Measurements from ENCODE around the gene MIER1. TPM values are rescaled to one million over a fixed set of nuclear protein-coding genes. Genes with fewer than 3 reads are reported as not detected.

The MIER1 gene
- total RNA-seq, 1 donor = 52.2 TPM

DNA sequence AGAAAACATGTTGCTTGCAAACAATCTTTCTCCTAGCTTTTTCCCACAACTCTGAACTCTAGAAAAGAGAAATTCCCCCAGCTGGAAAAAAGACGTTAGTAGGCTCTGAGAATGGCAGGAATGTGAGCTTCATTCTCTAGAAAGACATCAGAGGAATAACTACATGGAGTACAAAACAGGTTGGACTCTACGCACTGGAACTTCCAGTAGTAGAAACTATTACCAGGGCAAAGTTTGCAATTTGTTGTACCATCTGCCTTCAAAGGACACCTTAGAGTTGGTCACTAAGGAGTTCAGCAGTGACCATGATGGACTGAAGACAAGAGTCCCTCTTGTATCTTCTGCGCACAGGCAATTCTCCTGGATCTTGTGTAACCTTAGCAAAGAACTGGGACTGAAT is 68.3 kb downstream of the MIER1 start:
- no peak for DNase-seq (ENCODE audit: low read depth)
- no peak overlapping the region for H3K4me3 ChIP-seq (ENCODE audit: low read depth, low read length)
- TF ChIP-seq, protein P1, sequence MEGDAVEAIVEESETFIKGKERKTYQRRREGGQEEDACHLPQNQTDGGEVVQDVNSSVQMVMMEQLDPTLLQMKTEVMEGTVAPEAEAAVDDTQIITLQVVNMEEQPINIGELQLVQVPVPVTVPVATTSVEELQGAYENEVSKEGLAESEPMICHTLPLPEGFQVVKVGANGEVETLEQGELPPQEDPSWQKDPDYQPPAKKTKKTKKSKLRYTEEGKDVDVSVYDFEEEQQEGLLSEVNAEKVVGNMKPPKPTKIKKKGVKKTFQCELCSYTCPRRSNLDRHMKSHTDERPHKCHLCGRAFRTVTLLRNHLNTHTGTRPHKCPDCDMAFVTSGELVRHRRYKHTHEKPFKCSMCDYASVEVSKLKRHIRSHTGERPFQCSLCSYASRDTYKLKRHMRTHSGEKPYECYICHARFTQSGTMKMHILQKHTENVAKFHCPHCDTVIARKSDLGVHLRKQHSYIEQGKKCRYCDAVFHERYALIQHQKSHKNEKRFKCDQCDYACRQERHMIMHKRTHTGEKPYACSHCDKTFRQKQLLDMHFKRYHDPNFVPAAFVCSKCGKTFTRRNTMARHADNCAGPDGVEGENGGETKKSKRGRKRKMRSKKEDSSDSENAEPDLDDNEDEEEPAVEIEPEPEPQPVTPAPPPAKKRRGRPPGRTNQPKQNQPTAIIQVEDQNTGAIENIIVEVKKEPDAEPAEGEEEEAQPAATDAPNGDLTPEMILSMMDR (IDR thresholded peaks at IDR 0.05; ENCODE audit: insufficient read depth, low read depth, low read length) = no peak

- TF ChIP-seq, protein P1 (IDR thresholded peaks at IDR 0.05; ENCODE audit: insufficient read depth, low read depth, low read length) = peak; percentile 88
- peak; percentile 76 for DNase-seq (ENCODE audit: low read depth)
Measured at GRCh38 chr1:66996018-66996682, 71.4 kb downstream of the MIER1 start.

GRCh38 chr1:66998972-66999371 is 74.2 kb downstream of the MIER1 start:
- TF ChIP-seq, protein P1 (IDR thresholded peaks at IDR 0.05; ENCODE audit: insufficient read depth, low read depth, low read length) = no peak
- H3K4me3 ChIP-seq (ENCODE audit: low read depth, low read length) = no peak overlapping the region
- DNase-seq (ENCODE audit: low read depth) = no peak

More at GRCh38 chr1:66996018-66996682, 71.4 kb downstream of the MIER1 start:
- no peak overlapping the region for H3K4me3 ChIP-seq (ENCODE audit: low read depth, low read length)

- no peak overlapping the region for H3K4me3 ChIP-seq (ENCODE audit: low read depth, low read length)
- TF ChIP-seq, protein P1 (IDR thresholded peaks at IDR 0.05; ENCODE audit: insufficient read depth, low read depth, low read length) = no peak
- peak; percentile 49 for DNase-seq (ENCODE audit: low read depth)
Measured at GRCh38 chr1:66999640-67000400, 75.0 kb downstream of the MIER1 start.

DNA sequence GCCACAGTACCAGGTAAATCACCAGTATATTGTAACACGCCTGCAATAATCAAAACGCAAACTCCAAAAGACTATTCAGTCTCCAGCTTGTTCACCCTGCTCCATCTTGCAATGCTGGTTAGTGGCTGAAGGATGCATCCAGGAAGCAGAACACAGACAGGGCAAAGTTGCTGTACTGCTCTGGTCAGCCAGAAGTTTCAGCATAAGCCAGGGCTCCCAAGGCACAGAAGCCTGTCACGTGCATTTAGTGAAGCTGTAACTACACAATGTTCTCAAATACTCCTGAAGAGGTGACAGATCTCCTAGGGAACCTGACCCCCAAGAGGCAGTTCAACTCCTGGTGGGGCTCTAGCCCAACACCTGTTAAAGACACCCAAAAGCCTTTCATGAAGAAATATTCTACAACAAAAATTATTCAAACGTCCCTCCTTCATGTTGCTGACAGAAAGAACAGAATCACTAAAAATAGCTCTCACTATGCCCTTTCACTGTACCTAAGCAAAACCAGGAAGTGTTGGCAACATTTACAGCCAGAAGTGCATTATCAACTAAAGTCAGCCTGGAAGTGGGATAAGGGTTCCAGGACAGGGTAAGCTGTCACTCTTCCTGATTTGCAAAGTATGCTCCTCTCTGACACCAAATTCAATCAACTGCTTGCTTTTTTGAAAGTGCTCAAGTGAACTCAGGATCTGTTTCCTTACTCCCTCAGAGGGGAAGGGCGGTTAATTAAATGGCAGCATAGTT is 77.1 kb downstream of the MIER1 start:
- no peak overlapping the region for H3K4me3 ChIP-seq (ENCODE audit: low read depth, low read length)
- TF ChIP-seq, protein P1 (IDR thresholded peaks at IDR 0.05; ENCODE audit: insufficient read depth, low read depth, low read length) = no peak
- no peak for DNase-seq (ENCODE audit: low read depth)

DNA sequence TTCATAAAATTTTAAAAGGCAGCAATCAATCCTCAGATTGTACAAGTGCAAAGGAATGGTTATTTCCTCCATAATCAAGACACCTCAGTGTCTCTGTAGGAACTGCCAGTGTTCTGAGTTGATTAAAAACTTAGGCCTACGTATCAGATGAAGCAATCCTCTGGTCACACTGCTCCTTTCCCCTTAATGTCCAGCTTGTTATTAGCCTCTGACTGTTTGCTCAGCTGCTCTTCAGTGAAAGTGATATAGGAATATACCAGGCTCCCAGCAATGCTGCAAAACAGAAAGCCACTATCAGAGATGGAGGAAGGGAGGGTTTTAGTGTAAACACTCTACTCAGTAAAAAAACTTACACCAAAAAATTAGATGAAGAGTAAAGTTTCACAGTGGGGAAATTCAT is 79.4 kb downstream of the MIER1 start:
- peak; percentile 17 for DNase-seq (ENCODE audit: low read depth)
- H3K4me3 ChIP-seq (ENCODE audit: low read depth, low read length) = no peak overlapping the region
- TF ChIP-seq, protein P1 (IDR thresholded peaks at IDR 0.05; ENCODE audit: insufficient read depth, low read depth, low read length) = no peak
